DMS53 treated with DMSO at 0.1 percent for 48 hours (cell line): Measurements from ENCODE around the gene CYP2R1.

Experiments
- DNase-seq: peaks from one replicate; lab custom pipeline; 2025; ENCODE audit not compliant: unreplicated experiment; lab: John Stamatoyannopoulos, UW

CYP2R1 gene

GRCh38 chr11:14892036-14892556 is at the start of gene CYP2R1:
TSS of gene CYP2R1 (minus strand) at chr11:14892231. CDS start at chr11:14892205, 26 bp downstream.
- peak; percentile 98 for DNase-seq

GRCh38 chr11:14938936-14939335 is 46.9 kb upstream of the CYP2R1 start:
- no peak for DNase-seq

- DNase-seq: no peak
Observed at GRCh38 chr11:14934641-14935351, 42.8 kb upstream of the CYP2R1 start.

- DNase-seq: no peak
Observed at GRCh38 chr11:14932447-14932846, 40.4 kb upstream of the CYP2R1 start.

GRCh38 chr11:14930369-14930768 is 38.3 kb upstream of the CYP2R1 start:
- no peak for DNase-seq

GRCh38 chr11:14927146-14927545 is 35.1 kb upstream of the CYP2R1 start:
- no peak for DNase-seq

- no peak for DNase-seq
Observed at GRCh38 chr11:14924318-14924717, 32.3 kb upstream of the CYP2R1 start.

GRCh38 chr11:14916403-14916802 is 24.4 kb upstream of the CYP2R1 start:
- no peak for DNase-seq

GRCh38 chr11:14914536-14914935 is 22.5 kb upstream of the CYP2R1 start:
- DNase-seq: no peak

GRCh38 chr11:14908214-14908880 is 16.3 kb upstream of the CYP2R1 start:
- peak; percentile 56 for DNase-seq

GRCh38 chr11:14907411-14908213 is 15.6 kb upstream of the CYP2R1 start:
- DNase-seq: peak; percentile 57

- DNase-seq: no peak
Observed at GRCh38 chr11:14906993-14907392, 15.0 kb upstream of the CYP2R1 start.

- DNase-seq: no peak
Observed at GRCh38 chr11:14906578-14906977, 14.5 kb upstream of the CYP2R1 start.

GRCh38 chr11:14905104-14906033 is 13.3 kb upstream of the CYP2R1 start:
- DNase-seq: peak; percentile 90

- peak; percentile 75 for DNase-seq
Observed at GRCh38 chr11:14904745-14905103, 12.7 kb upstream of the CYP2R1 start.

- no peak for DNase-seq
Observed at GRCh38 chr11:14902650-14903350, 10.8 kb upstream of the CYP2R1 start.

GRCh38 chr11:14898906-14899305 is 6.9 kb upstream of the CYP2R1 start:
- no peak for DNase-seq

GRCh38 chr11:14898355-14898754 is 6.3 kb upstream of the CYP2R1 start:
- DNase-seq: no peak

GRCh38 chr11:14894657-14895598 is 2.9 kb upstream of the CYP2R1 start:
- peak; percentile 31 for DNase-seq
